C4-2B (cell line): ENCODE measurements around the gene UFC1.

Source experiments
- CTCF ChIP-seq: fragments of 450-650 bp; conservative IDR thresholded peaks from 2 replicates; pipeline ENCODE4 v1.5.1; 2017; ENCODE audit warnings: mild to moderate bottlenecking
- ZFX ChIP-seq: fragments of 450-650 bp; IDR thresholded peaks from 2 replicates; pipeline ENCODE4 v1.6.1; 2017

GRCh38 chr1:161128591-161129420 is 25.0 kb upstream of the UFC1 start:
- TF ChIP-seq CTCF (no peak), ZFX (no peak)
